Epithelial cell of proximal tubule (primary cell): ENCODE data around the gene SMOC1. TPM values are rescaled to one million over a fixed set of nuclear protein-coding genes. Genes with fewer than 3 reads are reported as not detected.

Experiments
- DNase-seq: peaks from one replicate; pipeline ENCODE4 v3.0.0-alpha.2; 2011; ENCODE audit warnings: low read depth
- H3K4me3 ChIP-seq: 2 replicates; pipeline ENCODE4 v1.5.1; 2011; ENCODE audit warnings: low read depth, mild to moderate bottlenecking, low read length
- total RNA-seq: library from RNA; depleted of rRNA; stranded (reverse); fragments of >200 nt; gene quantifications from 2 replicates; pipeline ENCODE4 v1.2.3, GENCODE V29; 2015
- TF ChIP-seq, protein P1 (sequence below): conservative IDR thresholded peaks from 2 replicates; pipeline ENCODE4 v1.5.1; 2012; ENCODE audit warnings: low read depth, mild to moderate bottlenecking, low read length

The SMOC1 gene
- total RNA-seq, 1 donor from 2014 or later = 7.4 TPM

GRCh38 chr14:70073924-70074566 is 194.8 kb downstream of the SMOC1 start:
- DNase-seq = peak; percentile 22
- TF ChIP-seq, protein P1, sequence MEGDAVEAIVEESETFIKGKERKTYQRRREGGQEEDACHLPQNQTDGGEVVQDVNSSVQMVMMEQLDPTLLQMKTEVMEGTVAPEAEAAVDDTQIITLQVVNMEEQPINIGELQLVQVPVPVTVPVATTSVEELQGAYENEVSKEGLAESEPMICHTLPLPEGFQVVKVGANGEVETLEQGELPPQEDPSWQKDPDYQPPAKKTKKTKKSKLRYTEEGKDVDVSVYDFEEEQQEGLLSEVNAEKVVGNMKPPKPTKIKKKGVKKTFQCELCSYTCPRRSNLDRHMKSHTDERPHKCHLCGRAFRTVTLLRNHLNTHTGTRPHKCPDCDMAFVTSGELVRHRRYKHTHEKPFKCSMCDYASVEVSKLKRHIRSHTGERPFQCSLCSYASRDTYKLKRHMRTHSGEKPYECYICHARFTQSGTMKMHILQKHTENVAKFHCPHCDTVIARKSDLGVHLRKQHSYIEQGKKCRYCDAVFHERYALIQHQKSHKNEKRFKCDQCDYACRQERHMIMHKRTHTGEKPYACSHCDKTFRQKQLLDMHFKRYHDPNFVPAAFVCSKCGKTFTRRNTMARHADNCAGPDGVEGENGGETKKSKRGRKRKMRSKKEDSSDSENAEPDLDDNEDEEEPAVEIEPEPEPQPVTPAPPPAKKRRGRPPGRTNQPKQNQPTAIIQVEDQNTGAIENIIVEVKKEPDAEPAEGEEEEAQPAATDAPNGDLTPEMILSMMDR = peak; percentile 99
- no peak overlapping the region for H3K4me3 ChIP-seq

DNA sequence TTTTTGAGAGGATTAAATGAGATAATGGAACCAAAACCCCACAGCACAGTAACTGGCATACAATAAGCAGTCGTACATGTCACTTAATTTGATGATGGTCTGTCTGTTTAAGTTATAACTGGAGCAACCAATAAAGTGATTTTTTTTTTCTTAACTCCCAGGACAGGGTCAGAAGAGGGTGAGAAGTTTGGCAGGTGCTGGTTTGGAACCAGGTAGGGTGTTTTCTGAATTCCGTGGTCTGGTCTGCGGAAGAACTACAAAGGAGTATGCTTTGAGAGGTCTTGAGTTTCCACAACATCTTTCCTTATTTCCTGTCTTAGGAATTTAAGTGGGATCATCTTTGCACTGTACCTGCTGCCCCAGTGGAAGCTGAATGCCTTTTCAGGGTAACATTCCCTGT is 197.8 kb downstream of the SMOC1 start:
- DNase-seq = no peak
- H3K4me3 ChIP-seq = no peak overlapping the region
- TF ChIP-seq, protein P1 = no peak

GRCh38 chr14:70077720-70078119 is 198.5 kb downstream of the SMOC1 start:
- TF ChIP-seq, protein P1 = no peak
- DNase-seq = no peak
- no peak overlapping the region for H3K4me3 ChIP-seq

DNA sequence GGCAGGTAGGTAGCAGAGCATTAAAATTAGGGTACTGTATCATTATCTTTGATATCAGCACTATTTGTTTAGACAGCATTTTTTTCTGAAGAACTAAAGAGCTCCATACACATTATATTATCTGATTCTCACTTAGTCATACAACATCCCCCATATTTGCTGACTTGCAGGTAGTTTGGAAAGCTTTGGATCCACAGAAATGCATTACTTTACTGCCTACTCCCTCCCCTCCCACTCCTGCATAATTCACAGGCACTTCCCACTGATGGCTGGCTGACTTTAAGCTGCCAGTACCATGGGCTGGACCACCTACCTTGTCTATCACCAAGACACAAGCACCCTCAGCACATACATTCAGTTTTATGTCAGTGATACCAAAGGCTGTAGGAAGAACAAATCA is 199.1 kb downstream of the SMOC1 start:
- H3K4me3 ChIP-seq = no peak overlapping the region
- TF ChIP-seq, protein P1 = no peak
- DNase-seq = no peak

- no peak for DNase-seq
- no peak overlapping the region for H3K4me3 ChIP-seq
- TF ChIP-seq, protein P1 = no peak
Observed at GRCh38 chr14:70080076-70080475, 200.9 kb downstream of the SMOC1 start.

Other genes starting within 250 kb of the SMOC1 start
- gene SRSF5, start 112.3 kb upstream of the SMOC1 start, total RNA-seq = 95.4 and 151 TPM in 2 replicates
- not detected in 2 replicates for gene SLC10A1, start 82.2 kb upstream of the SMOC1 start, total RNA-seq